Rectal smooth muscle tissue (tissue), 1 donor: ENCODE results near the gene CP.
A peak's percentile ranks its signal among the peaks of the same experiment; 100 is the strongest.
"Not testable (repeated sequence)": the region's sequence is repeated elsewhere in the genome, so short reads cannot be mapped to it uniquely, and the experiment has no call there.

Source experiments
- H3K27ac ChIP-seq: one replicate; pipeline ENCODE4 v1.7.0; 2013; ENCODE audit warnings: low read depth, low read length, inconsistent platforms
- H3K27me3 ChIP-seq: one replicate; pipeline ENCODE4 v1.7.0; 2013; ENCODE audit warnings: low read length; ENCODE audit not compliant: control insufficient read depth, insufficient read depth
- H3K36me3 ChIP-seq: one replicate; pipeline ENCODE4 v1.7.0; 2013; ENCODE audit warnings: low read length; ENCODE audit not compliant: control insufficient read depth, insufficient read depth
- H3K4me1 ChIP-seq: one replicate; pipeline ENCODE4 v1.7.0; 2013; ENCODE audit warnings: low read length; ENCODE audit not compliant: control insufficient read depth, insufficient read depth
- H3K4me3 ChIP-seq: one replicate; pipeline ENCODE4 v1.7.0; 2013; ENCODE audit warnings: low read length
- H3K9ac ChIP-seq: one replicate; pipeline ENCODE4 v1.7.0; 2013; ENCODE audit warnings: low read length

Gene CP

DNA sequence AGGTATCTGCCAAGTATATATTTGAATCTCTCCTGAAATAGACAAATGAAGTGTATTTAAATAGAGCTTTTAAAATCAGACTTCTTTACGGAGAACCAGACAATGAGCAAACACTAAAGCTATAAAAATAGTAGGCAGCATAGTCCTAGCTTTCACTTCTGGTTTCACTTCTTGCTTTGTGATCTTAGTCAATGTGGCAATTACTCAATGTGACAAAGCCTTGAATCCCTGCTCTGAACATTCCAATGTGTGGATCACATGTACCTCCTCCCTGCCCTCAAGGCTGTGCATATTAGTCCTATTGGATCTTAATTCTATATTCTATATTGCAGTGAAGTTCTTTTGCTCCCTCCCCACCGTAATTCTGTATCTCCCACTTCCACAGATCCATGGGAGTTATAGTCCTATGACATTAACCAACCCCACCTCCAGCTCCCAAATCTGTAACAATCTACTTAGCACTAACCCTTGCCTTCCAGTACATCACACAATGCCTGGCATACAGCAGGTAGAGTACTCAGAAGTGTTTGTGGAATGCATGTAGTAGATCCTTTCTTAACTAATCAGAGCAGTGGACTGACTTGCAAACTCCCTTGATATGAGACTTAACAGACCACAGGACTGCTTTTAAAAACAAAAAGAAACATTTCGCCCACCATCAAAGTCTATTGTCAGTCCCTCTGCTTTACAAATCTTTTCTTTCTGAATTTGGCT lies 24.3 kb upstream of the CP start:
- Histone ChIP-seq H3K4me1 (peaks cover 11% of the 10 kb centered on the region), H3K4me3 (no peak overlapping the region), H3K9ac (no peak overlapping the region), H3K27ac (peak overlapping the region; percentile 12), H3K36me3 (no peaks in the 10 kb centered on the region), H3K27me3 (no peaks in the 10 kb centered on the region)

DNA sequence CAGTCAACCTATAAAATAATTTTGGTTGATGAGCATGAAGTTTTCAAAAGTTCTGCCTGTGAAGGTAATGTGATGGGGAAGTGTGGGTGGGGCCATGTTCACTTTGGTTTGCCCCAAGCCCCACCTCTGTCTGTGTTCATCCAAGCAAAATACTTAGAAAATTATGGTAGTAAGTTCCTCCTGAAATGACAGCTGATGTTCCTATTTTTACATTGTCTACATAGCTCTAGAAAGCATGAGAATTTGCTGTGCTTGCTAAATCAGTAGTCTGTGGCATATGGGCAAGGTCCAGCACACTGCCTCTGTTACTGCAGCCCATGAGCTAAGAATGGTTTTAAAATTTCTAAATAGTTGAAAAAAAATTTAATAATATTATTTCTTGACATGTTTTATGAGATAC lies 21.9 kb upstream of the CP start:
- H3K4me3 ChIP-seq = no peak overlapping the region
- H3K4me1 ChIP-seq = peaks cover 11% of the 10 kb centered on the region
- no peak overlapping the region for H3K9ac ChIP-seq
- no peak overlapping the region for H3K27ac ChIP-seq
- H3K27me3 ChIP-seq = no peaks in the 10 kb centered on the region
- no peaks in the 10 kb centered on the region for H3K36me3 ChIP-seq

DNA sequence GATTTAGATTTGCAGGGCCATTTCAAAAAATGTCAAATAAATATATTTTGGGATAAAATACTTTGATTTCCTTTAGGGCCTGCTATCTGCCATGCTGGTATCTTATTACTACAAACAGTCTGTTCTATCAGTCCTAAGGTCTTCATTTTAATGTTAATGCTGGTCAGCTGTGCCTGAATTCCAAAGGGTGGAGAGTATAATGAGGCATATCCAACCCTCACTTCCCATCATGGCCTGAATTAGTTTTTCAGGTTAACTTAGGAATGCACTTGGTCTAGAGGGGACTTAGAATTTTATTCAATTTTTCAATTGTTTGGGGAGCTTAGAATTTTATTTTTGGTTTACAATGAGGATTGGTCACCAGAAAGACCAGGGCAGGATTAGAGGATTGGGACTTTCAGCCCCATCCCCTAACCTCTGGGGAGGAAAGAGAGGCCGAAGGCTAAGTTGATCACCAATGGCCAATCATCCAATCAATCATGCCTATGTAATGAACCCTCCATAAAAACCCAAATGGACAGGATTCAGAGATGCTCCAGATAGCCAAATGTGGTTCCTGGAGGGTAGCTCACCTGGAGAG lies 17.8 kb upstream of the CP start:
- H3K36me3 ChIP-seq = no peaks in the 10 kb centered on the region
- no peaks in the 10 kb centered on the region for H3K27me3 ChIP-seq
- H3K4me1 ChIP-seq = no peaks in the 10 kb centered on the region
- H3K27ac ChIP-seq = no peak overlapping the region
- no peak overlapping the region for H3K4me3 ChIP-seq
- no peak overlapping the region for H3K9ac ChIP-seq

DNA sequence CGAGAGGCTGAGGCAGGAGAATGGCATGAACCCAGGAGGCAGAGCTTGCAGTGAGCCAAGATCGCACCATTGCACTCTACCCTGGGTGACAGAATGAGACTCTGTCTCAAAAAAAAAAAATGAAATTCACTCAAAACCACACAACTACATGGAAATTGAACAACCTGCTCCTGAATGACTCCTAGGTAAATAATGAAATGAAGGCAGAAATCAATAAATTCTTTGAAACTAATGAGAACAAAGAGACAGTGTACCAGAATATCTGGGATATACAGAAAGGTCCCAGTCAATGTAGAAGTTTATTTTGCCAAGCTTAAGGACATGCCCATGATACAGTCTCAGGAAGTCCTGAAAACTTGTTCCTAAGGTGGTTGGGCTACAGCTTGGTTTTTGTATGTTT lies 16.6 kb upstream of the CP start:
- not testable (repeated sequence) for H3K36me3 ChIP-seq, H3K4me1 ChIP-seq, H3K27me3 ChIP-seq, H3K27ac ChIP-seq, H3K9ac ChIP-seq, H3K4me3 ChIP-seq

DNA sequence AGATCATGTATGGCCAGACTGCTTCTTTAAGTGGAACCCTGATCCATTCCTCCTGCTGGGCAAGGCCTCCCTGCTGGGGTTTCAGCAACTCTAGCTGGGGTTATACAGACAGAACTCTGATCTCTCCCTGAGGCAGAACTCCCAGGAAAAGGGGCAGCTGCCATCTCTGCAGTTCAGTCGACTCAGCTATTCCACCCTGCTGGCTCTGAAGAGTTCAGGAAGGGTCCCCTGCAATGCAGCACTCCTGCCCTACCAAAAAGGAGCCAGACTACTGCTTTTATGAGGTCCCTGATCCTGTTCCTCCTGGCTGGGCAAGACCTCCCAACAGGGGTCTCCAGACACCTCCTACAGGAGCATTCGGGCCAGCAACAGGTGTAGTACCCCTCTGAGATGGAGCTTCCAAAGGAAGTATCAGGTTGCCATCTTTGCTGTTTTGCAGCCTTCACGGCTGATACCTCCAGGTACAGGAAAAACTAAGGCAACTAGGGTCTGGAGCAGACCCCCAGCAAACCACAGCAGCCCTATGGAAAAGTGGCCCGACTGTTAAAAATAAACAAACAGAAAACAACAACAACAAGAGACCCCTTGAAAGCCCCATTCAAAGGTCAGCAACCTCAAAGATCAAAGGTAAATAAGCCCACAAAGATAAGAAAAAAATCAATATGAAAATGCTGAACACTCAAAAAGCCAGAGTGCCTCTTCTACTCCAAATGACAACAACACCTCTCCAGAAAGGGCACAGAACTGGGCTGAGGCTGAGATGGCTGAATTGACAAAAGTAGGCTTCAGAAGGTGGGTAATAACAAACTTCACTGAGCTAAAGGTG lies 14.2 kb upstream of the CP start:
- no peak overlapping the region for H3K9ac ChIP-seq
- no peak overlapping the region for H3K4me3 ChIP-seq
- H3K27me3 ChIP-seq = no peaks in the 10 kb centered on the region
- no peaks in the 10 kb centered on the region for H3K36me3 ChIP-seq
- no peaks in the 10 kb centered on the region for H3K4me1 ChIP-seq
- H3K27ac ChIP-seq = no peak overlapping the region

DNA sequence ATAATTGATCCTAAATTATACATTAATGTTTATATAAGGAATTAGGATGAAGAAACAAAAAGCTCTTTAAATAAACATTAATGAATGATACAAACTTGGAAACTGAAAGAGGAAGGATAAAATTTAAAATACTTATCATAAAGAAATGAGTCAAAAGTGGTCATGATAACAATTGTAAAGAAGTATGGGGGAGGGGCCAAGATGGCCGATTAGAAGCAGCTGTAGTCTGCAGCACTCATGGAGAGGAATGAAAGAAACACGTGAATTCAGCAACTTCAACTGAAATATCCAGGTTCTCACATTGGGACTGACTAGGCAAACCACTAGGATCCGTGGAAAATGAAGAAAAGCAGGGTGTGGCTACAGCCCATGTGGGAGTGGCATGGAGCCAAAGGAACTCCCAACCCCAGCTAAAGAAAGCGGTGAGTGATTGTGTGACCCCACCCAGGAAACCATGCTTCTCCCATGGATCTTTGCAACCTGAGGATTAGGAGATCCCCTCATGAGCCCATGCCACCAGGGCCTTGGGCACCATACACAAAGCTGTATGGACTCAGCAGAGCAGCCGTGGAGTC lies 13.1 kb upstream of the CP start:
- Histone ChIP-seq H3K36me3 (no peaks in the 10 kb centered on the region), H3K9ac (no peak overlapping the region), H3K27ac (no peak overlapping the region), H3K4me1 (no peaks in the 10 kb centered on the region), H3K4me3 (no peak overlapping the region), H3K27me3 (no peaks in the 10 kb centered on the region)

DNA sequence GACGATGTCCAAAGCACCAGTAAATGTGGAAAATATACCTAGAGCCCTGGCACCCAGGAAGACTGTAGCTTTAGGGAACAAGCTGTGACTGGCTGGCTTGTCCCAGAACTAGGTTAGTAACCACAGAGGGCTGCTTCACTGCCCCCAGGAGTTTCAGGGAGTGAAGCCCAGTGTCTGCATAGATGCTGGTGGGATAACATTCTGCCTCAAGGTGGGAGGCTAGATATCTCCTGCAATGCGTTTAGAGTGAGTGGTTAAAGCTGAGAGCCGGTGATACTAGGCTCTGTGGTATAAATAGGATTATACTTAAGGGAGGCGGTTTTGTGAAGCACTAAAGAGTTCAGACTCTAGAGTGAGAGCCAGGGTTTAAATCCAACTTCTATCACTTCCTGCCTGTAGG lies 11.7 kb upstream of the CP start:
- Histone ChIP-seq H3K36me3 (no peaks in the 10 kb centered on the region), H3K27ac (no peak overlapping the region), H3K4me3 (no peak overlapping the region), H3K9ac (no peak overlapping the region), H3K4me1 (no peaks in the 10 kb centered on the region), H3K27me3 (no peaks in the 10 kb centered on the region)

DNA sequence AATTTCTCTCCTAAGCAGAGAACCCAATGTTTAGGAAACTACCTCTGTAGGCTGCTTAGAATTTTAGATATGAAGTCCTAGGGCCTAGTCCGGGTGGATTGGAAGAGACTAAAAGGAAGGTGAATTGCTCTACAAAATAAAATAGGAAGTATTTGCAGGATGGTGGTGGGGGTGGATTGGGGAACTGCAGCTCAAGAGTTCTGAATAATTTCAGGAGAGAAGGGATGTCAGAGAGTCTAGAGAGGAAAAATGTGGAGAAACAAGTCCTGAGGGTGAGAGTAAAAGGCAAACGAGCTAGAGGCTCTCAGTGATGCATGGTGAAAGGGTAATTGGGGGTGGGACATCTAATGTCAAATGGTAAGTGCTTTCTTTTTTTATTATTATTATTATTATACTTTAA lies 10.2 kb upstream of the CP start:
- Histone ChIP-seq H3K9ac (no peak overlapping the region), H3K36me3 (no peaks in the 10 kb centered on the region), H3K4me3 (no peak overlapping the region), H3K27ac (no peak overlapping the region), H3K4me1 (no peaks in the 10 kb centered on the region), H3K27me3 (no peaks in the 10 kb centered on the region)

DNA sequence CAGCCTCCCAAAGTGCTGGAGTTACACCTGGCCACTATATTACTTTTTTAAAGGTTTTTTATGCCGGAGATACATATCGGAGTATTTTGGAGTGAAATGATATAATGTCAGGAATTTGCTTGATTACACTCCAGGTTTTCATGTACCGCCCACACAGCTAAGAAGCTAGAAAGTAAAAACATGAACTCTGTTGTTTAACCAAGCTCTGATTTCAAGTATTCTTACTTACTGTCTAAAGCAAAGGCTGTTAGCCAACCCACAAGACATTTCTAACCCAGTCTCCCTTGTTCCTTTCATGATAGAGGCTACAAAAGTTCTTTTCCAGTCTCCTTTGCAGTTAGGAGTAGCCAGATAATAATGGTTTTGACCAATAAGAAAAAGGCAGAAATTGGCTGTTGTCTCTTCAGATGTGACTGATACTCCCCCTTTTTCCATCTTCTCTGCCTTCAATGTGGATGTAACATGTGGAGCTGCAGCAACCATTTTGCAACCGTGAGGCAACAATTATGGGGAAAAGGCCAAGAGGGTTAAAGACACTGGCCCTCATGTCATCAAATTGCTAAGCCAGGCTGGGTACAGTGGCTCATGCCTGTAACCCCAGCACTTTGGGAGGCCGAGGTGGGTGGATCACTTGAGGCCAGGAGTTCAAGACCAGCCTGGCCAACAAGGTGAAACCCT lies 6.1 kb upstream of the CP start:
- Histone ChIP-seq H3K27ac (no peak overlapping the region), H3K36me3 (no peaks in the 10 kb centered on the region), H3K4me1 (no peaks in the 10 kb centered on the region), H3K9ac (no peak overlapping the region), H3K27me3 (no peaks in the 10 kb centered on the region), H3K4me3 (no peak overlapping the region)

DNA sequence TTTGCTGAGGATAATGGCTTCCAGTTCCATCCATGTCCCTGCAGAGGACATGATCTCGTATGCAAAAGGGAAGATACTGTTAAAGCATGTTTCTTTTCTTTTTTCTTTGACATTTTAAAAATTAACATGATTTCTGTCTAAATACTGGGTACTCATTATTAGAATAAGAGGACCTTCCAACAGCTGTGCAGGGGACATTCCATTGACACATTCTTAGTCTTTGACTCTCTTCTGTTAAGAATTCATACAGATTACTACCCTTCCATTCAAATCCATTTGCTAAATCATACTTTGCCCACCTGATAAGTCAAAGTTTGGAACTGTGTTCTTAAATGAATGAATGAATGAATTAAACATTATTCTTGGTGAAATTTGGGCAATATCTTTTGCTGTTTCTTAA lies 5.1 kb upstream of the CP start:
- H3K27ac ChIP-seq = no peak overlapping the region
- no peak overlapping the region for H3K9ac ChIP-seq
- no peaks in the 10 kb centered on the region for H3K4me1 ChIP-seq
- H3K36me3 ChIP-seq = no peaks in the 10 kb centered on the region
- H3K27me3 ChIP-seq = no peaks in the 10 kb centered on the region
- no peak overlapping the region for H3K4me3 ChIP-seq

DNA sequence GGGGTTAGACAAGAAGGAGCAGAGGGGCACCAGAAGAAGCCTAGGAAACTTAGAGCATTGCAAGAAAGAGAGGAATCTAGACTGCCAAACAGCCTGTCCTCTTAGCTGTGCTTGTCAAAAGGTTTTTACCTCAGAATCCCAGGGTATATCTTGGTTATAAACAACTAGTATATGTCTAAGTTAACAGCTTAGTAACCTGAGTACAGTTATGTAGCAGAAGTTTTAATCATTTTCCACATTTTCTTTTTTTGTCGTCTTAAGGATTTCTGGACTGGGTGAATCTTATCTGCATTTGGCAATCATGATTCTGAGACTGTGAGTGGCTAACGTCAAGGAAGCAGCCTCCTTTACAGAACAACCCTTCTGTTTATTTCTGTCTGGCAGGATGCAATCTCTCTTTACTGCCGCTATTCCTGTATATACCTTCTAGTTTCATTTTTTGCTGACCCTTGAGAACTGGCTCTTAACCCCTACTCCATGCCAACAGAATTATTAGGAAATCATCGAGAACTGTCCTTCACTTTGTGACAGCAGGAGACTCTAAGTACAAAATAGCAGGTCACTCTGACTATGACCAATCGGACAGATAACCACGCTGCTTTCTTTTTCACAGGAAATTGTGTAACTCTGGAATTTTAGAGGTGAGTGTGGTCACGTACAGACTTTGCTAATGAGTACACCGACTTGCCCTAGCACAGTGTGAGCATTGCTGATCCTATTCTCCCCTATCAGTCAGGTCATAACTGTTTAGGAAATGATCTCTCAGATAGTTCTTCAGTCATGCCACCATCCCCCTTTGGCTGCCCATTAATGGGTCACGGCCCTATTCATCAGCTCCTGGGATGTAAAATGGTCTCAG lies 3.3 kb upstream of the CP start:
- Histone ChIP-seq H3K4me3 (peak overlapping the region; percentile 48), H3K9ac (no peak overlapping the region), H3K27ac (no peak overlapping the region), H3K4me1 (no peaks in the 10 kb centered on the region), H3K36me3 (no peaks in the 10 kb centered on the region), H3K27me3 (no peaks in the 10 kb centered on the region)
